Measurements from ENCODE around the gene PKD1L1. TPM values are rescaled to one million over a fixed set of nuclear protein-coding genes. Genes with fewer than 3 reads are reported as not detected.

Gene PKD1L1
- polyA plus RNA-seq, 1 donor (not counting 4 experiments of a cell fraction or from before 2014, with no cell fraction given): 0.04 TPM

GRCh38 chr7:47978790-47979144 is 30.5 kb upstream of the PKD1L1 start:
- peak overlapping the region; percentile 69 for H3K27ac ChIP-seq (ENCODE audit: control insufficient read depth, insufficient read depth, low read length)
- no peak for TF ChIP-seq EZH2 (IDR thresholded peaks at IDR 0.05; ENCODE audit: low read length)
- H3K4me2 ChIP-seq (ENCODE audit: control insufficient read depth, extremely low read depth, insufficient read depth, low read depth, low read length): peak overlapping the region; percentile 85
- no peaks in the 10 kb centered on the region for H3K27me3 ChIP-seq (ENCODE audit: control insufficient read depth, extremely low read depth, insufficient read depth, low read length)
- H2AFZ ChIP-seq (ENCODE audit: control insufficient read depth, low read length): peak overlapping the region; percentile 57
- H3K36me3 ChIP-seq (ENCODE audit: control insufficient read depth in 2 of 2, extremely low read depth in 1 of 2, insufficient read depth in 2 of 2, low read length in 2 of 2): peaks cover 16% of the 10 kb centered on the region in 2 experiments
- peak overlapping the region; percentile 68 to 89 (median 70) for H3K4me3 ChIP-seq (ENCODE audit: control insufficient read depth in 2 of 3, extremely low read depth in 1 of 3, insufficient read depth in 2 of 3, low read depth in 1 of 3, low read length in 3 of 3)
- H4K20me1 ChIP-seq (ENCODE audit: control insufficient read depth, extremely low read depth, insufficient read depth, low read length): no peaks in the 10 kb centered on the region
- H3K9ac ChIP-seq (ENCODE audit: control insufficient read depth, extremely low read depth, insufficient read depth, low read length): peak overlapping the region; percentile 82
- H3K9me1 ChIP-seq (ENCODE audit: control insufficient read depth, extremely low read depth, insufficient read depth, low read length): no peaks in the 10 kb centered on the region
- H3K4me1 ChIP-seq (ENCODE audit: control insufficient read depth, extremely low read depth, insufficient read depth, low read length): peaks cover 7% of the 10 kb centered on the region
- H3K9me3 ChIP-seq (ENCODE audit: control insufficient read depth, low read depth, low read length): no peaks in the 10 kb centered on the region
- FAIRE-seq (no peak), DNase-seq (ENCODE audit: low read depth, low spot score) (no peak)
- peaks cover 11% of the 10 kb centered on the region for H3K79me2 ChIP-seq (ENCODE audit: control insufficient read depth, insufficient read depth, low read length)
- dilution Hi-C loops (cut with MboI; ENCODE audit: extremely low pct_ligation_motif_present, low sequenced_read_pairs): no loop called here

- H3K9me1 ChIP-seq (ENCODE audit: control insufficient read depth, extremely low read depth, insufficient read depth, low read length): no peaks in the 10 kb centered on the region
- TF ChIP-seq EZH2 (IDR thresholded peaks at IDR 0.05; ENCODE audit: low read length) (no peak), CTCF (optimal IDR thresholded peaks at IDR 0.05 in 1 of 3, IDR thresholded peaks at IDR 0.05 in 1 of 3, conservative IDR thresholded peaks at IDR 0.05 in 1 of 3; ENCODE audit: extremely low read depth in 1 of 3, insufficient read depth in 2 of 3, low read length in 3 of 3) (no peak)
These were observed 25.5 kb upstream of the PKD1L1 start for GRCh38 chr7:47973739-47974138.

GRCh38 chr7:47970761-47971160 is 22.5 kb upstream of the PKD1L1 start:
- dilution Hi-C loops (cut with MboI; ENCODE audit: extremely low pct_ligation_motif_present, low sequenced_read_pairs): no loop called here
- no peak for TF ChIP-seq EZH2 (IDR thresholded peaks at IDR 0.05; ENCODE audit: low read length)
- no peak for TF ChIP-seq CTCF (optimal IDR thresholded peaks at IDR 0.05 in 1 of 3, IDR thresholded peaks at IDR 0.05 in 1 of 3, conservative IDR thresholded peaks at IDR 0.05 in 1 of 3; ENCODE audit: extremely low read depth in 1 of 3, insufficient read depth in 2 of 3, low read length in 3 of 3)
- Histone ChIP-seq H3K27me3 (ENCODE audit: control insufficient read depth, extremely low read depth, insufficient read depth, low read length) (no peaks in the 10 kb centered on the region), H3K36me3 (ENCODE audit: control insufficient read depth in 2 of 2, extremely low read depth in 1 of 2, insufficient read depth in 2 of 2, low read length in 2 of 2) (peaks cover 26 to 35% of the 10 kb centered on the region in 2 experiments), H3K4me2 (ENCODE audit: control insufficient read depth, extremely low read depth, insufficient read depth, low read depth, low read length) (no peak overlapping the region), H3K9me1 (ENCODE audit: control insufficient read depth, extremely low read depth, insufficient read depth, low read length) (no peaks in the 10 kb centered on the region), H4K20me1 (ENCODE audit: control insufficient read depth, extremely low read depth, insufficient read depth, low read length) (no peaks in the 10 kb centered on the region), H3K9ac (ENCODE audit: control insufficient read depth, extremely low read depth, insufficient read depth, low read length) (no peak overlapping the region), H3K79me2 (ENCODE audit: control insufficient read depth, insufficient read depth, low read length) (no peaks in the 10 kb centered on the region), H3K4me1 (ENCODE audit: control insufficient read depth, extremely low read depth, insufficient read depth, low read length) (no peaks in the 10 kb centered on the region), H3K9me3 (ENCODE audit: control insufficient read depth, low read depth, low read length) (no peaks in the 10 kb centered on the region), H2AFZ (ENCODE audit: control insufficient read depth, low read length) (no peak overlapping the region), H3K4me3 (ENCODE audit: control insufficient read depth in 2 of 3, extremely low read depth in 1 of 3, insufficient read depth in 2 of 3, low read depth in 1 of 3, low read length in 3 of 3) (no peak overlapping the region), H3K27ac (ENCODE audit: control insufficient read depth, insufficient read depth, low read length) (no peak overlapping the region)
- FAIRE-seq: no peak
- DNase-seq (ENCODE audit: low read depth, low spot score): no peak

More at GRCh38 chr7:47973739-47974138, 25.5 kb upstream of the PKD1L1 start:
- Histone ChIP-seq H3K4me3 (ENCODE audit: control insufficient read depth in 2 of 3, extremely low read depth in 1 of 3, insufficient read depth in 2 of 3, low read depth in 1 of 3, low read length in 3 of 3) (no peak overlapping the region), H3K4me2 (ENCODE audit: control insufficient read depth, extremely low read depth, insufficient read depth, low read depth, low read length) (no peak overlapping the region), H3K36me3 (ENCODE audit: control insufficient read depth in 2 of 2, extremely low read depth in 1 of 2, insufficient read depth in 2 of 2, low read length in 2 of 2) (peaks cover 16 to 25% of the 10 kb centered on the region in 2 experiments), H3K79me2 (ENCODE audit: control insufficient read depth, insufficient read depth, low read length) (peaks cover 8% of the 10 kb centered on the region), H3K27ac (ENCODE audit: control insufficient read depth, insufficient read depth, low read length) (no peak overlapping the region), H3K27me3 (ENCODE audit: control insufficient read depth, extremely low read depth, insufficient read depth, low read length) (no peaks in the 10 kb centered on the region), H3K9ac (ENCODE audit: control insufficient read depth, extremely low read depth, insufficient read depth, low read length) (no peak overlapping the region), H3K4me1 (ENCODE audit: control insufficient read depth, extremely low read depth, insufficient read depth, low read length) (peaks cover 6% of the 10 kb centered on the region), H3K9me3 (ENCODE audit: control insufficient read depth, low read depth, low read length) (no peaks in the 10 kb centered on the region), H4K20me1 (ENCODE audit: control insufficient read depth, extremely low read depth, insufficient read depth, low read length) (no peaks in the 10 kb centered on the region), H2AFZ (ENCODE audit: control insufficient read depth, low read length) (no peak overlapping the region)
- dilution Hi-C loops (cut with MboI; ENCODE audit: extremely low pct_ligation_motif_present, low sequenced_read_pairs): no loop called here
- FAIRE-seq (no peak), DNase-seq (ENCODE audit: low read depth, low spot score) (no peak)
